GM12875 (cell line): ENCODE measurements around the gene BCAS3.

Source experiments
- H3K4me3 ChIP-seq: one replicate; pipeline ENCODE4 v1.5.1; 2011; ENCODE audit warnings: low read depth, low read length, control low read depth
- TF ChIP-seq, protein P1 (sequence below): IDR thresholded peaks from 2 replicates; pipeline ENCODE4 v1.5.1; 2011; ENCODE audit warnings: low read depth, mild to moderate bottlenecking, control low read depth, inconsistent platforms, low read length, moderate library complexity, borderline replicate concordance; ENCODE audit not compliant: insufficient read depth

The BCAS3 gene

DNA sequence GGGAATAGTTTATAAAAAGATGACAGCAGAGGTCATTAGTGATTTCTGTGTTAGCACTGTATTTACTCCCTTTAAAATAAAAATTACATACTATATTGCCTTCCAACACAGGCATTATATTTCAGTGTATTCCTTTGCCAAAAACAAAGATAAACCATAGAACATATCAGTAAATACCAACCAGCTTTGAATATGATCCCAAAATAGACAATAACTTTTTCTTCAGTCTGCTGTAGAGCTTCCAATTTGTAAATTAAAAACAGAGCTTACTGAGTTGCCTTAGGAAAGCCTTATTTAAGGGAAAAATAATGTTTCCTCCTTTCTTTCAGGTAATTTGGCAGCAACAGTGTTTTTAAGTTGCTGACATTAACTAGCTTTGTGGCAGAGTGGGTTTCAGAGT, 369.9 kb downstream of the BCAS3 start:
- no peak overlapping the region for H3K4me3 ChIP-seq
- TF ChIP-seq, protein P1, sequence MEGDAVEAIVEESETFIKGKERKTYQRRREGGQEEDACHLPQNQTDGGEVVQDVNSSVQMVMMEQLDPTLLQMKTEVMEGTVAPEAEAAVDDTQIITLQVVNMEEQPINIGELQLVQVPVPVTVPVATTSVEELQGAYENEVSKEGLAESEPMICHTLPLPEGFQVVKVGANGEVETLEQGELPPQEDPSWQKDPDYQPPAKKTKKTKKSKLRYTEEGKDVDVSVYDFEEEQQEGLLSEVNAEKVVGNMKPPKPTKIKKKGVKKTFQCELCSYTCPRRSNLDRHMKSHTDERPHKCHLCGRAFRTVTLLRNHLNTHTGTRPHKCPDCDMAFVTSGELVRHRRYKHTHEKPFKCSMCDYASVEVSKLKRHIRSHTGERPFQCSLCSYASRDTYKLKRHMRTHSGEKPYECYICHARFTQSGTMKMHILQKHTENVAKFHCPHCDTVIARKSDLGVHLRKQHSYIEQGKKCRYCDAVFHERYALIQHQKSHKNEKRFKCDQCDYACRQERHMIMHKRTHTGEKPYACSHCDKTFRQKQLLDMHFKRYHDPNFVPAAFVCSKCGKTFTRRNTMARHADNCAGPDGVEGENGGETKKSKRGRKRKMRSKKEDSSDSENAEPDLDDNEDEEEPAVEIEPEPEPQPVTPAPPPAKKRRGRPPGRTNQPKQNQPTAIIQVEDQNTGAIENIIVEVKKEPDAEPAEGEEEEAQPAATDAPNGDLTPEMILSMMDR, result no peak

DNA sequence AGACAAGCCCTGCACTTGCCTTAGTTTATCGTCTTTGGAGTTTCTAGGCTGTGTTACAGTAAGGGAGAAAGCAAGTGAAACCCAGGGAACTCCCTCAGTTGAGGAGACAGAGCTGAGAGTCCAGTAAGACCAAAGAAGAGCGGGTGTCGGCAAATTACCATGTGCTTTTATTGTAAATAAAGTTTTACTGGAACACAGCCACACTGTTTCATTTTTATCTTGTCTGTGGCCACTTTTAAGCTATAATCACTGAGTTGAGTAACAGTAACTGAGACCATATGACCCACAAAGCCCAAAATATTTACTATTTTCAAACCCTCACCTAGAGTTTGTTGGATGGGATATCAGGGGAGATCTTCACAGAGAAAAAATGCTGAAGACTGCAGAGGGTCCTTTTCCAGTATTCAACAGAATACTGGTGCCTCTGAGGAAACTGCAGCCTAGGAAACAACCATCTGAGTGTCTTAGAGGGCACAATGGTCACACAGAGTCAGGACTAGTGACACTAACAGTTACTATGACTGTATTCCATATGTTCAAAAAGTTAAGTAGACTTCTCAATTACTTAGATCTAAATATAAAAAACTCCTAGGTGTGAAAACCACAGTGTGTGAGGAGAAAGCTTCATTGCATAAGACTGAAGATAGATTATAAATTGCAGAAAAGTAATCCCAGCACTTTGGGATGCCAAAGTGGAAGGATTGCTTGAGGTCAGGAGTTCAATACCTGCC, 370.9 kb downstream of the BCAS3 start:
- TF ChIP-seq, protein P1, result no peak
- H3K4me3 ChIP-seq, result no peak overlapping the region

DNA sequence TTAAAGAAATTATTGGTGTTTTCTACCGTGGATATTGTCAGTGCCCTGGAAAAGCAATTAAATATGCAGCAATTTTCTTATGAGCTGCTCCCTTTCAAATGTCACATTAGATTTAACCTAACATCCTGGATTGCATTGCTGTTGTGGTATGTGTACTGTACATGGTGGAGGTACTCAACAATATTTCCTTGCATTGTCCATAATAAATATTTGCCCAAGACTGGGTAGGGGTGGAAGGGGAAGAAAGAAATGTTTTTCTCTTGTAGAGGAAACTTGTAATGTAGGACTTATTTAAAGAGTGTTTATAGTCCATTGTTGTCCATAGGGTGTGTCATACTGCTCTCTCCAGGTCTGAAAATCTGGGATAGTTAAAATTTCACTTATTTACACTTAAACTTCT, 375.8 kb downstream of the BCAS3 start:
- no peak overlapping the region for H3K4me3 ChIP-seq
- TF ChIP-seq, protein P1, result no peak

DNA sequence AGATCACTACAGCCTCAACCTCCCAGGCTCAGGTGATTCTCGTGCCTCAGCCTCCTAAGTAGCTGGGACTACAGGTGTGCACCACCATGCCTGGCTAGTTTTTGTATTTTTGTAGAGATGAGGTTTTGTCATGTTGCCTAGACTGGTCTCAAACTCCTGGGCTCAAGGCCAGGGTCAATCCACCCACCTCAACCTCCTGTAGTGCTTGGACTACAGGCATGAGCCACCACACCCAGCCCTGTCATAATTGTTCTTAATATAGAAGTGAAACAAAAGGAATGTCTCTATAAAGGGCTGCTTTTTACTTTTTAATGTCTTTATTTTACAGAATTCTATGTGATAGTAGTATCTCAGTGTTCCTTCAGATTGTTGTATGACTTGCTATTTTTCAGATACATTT, 376.8 kb downstream of the BCAS3 start:
- no peak overlapping the region for H3K4me3 ChIP-seq
- TF ChIP-seq, protein P1, result no peak

DNA sequence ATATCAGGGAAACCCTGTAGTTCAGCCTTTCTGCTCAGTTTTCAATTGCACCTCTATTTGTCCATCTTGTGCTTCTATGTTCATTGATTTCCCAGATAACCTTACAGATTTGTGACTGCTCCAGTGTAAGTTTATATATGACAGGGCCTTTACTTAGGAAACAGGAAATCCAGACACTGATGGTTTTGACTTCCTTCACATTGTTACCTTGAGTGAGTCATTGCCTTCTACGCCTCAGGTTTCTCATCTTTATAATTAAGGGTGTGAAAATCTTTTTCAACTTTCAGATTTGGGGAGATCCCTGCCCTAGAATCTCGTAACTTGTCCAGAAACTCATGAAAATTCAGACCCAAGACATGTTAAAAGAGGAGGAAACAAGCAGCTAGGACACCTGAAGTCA, 379.6 kb downstream of the BCAS3 start:
- TF ChIP-seq, protein P1, result no peak
- no peak overlapping the region for H3K4me3 ChIP-seq

DNA sequence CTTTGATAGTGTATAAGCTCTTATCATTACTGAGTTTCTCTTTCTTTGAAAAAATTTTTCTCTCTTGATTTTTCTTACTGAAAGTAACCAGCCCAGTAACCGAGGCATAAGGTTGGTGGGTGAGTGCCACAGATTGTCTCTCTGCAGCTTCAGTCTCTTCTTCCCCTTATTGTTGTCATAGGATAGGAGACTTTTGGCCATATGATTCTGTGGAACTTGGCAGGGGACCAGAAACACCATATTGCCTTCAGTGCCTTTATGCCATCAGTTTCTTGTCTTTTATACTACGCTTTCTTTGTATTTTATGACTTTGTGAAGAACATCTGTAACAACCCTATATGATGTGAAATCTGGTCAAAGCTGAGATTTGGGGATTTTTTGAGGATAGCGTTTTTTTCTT, 380.4 kb downstream of the BCAS3 start:
- TF ChIP-seq, protein P1, result no peak
- no peak overlapping the region for H3K4me3 ChIP-seq

DNA sequence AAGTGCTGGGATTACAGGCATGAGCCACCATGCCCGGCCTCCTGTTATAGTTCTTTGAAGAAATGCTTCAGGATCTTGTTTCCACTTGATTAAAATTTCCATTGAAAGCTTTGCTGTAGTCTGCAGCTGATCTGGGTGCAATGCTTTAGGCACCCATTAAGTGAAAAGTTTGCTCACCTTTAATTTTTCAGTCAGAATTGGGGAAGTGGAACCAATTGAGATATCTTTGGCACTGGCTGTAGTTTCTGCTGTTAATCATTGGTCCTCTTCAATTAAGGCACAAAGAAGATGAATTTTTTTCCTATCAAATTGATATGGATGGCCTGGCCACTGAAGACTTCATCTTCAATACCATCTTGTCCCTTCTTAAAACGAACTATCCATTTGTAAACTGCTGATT, 385.9 kb downstream of the BCAS3 start:
- H3K4me3 ChIP-seq, result no peak overlapping the region
- TF ChIP-seq, protein P1, result no peak
